HEK293 (cell line): Measurements from ENCODE around the gene TLCD3B.
A peak's percentile ranks its signal among the peaks of the same experiment; 100 is the strongest.

Source experiments
- AEBP2 ChIP-seq: fragments of 450-650 bp; formaldehyde crosslinking; IDR thresholded peaks from 2 replicates; pipeline ENCODE4 v1.5.1; 2016; ENCODE audit warnings: missing biosample characterization, missing genetic modification characterization, borderline replicate concordance
- BCL6B ChIP-seq: fragments of 450-650 bp; formaldehyde crosslinking; IDR thresholded peaks from 2 replicates; pipeline ENCODE4 v1.5.1; 2017; ENCODE audit warnings: missing biosample characterization, missing genetic modification characterization
- FEZF1 ChIP-seq: fragments of 450-650 bp; formaldehyde crosslinking; IDR thresholded peaks from 2 replicates; pipeline ENCODE4 v1.5.1; 2016; ENCODE audit warnings: missing biosample characterization, missing genetic modification characterization
- GLI2 ChIP-seq: fragments of 450-650 bp; formaldehyde crosslinking; IDR thresholded peaks from 2 replicates; pipeline ENCODE4; 2017; ENCODE audit warnings: missing biosample characterization, missing genetic modification characterization, low read depth, borderline replicate concordance
- GLIS2 ChIP-seq: fragments of 450-650 bp; formaldehyde crosslinking; IDR thresholded peaks from 2 replicates; pipeline ENCODE4 v1.5.1; 2016; ENCODE audit warnings: missing biosample characterization, missing genetic modification characterization
- KLF17 ChIP-seq: fragments of 450-650 bp; formaldehyde crosslinking; IDR thresholded peaks from 2 replicates; pipeline ENCODE4 v1.5.1; 2016; ENCODE audit warnings: missing biosample characterization, missing genetic modification characterization
- MEIS1 ChIP-seq: sonication (generic); formaldehyde crosslinking; IDR thresholded peaks from 2 replicates; pipeline ENCODE4 v1.8.1; 2022; ENCODE audit warnings: missing genetic modification reagents, mild to moderate bottlenecking, borderline replicate concordance
- PBX3 ChIP-seq: sonication (generic); formaldehyde crosslinking; IDR thresholded peaks from 2 replicates; pipeline ENCODE4 v1.8.1; 2022; ENCODE audit warnings: mild to moderate bottlenecking, moderate library complexity, missing genetic modification reagents
- WT1 ChIP-seq: fragments of 450-650 bp; formaldehyde crosslinking; IDR thresholded peaks from 2 replicates; pipeline ENCODE4 v1.5.1; 2016; ENCODE audit warnings: missing biosample characterization, missing genetic modification characterization
- ZBTB48 ChIP-seq: fragments of 450-650 bp; formaldehyde crosslinking; IDR thresholded peaks from 2 replicates; pipeline ENCODE4 v1.5.1; 2016; ENCODE audit warnings: missing biosample characterization, missing genetic modification characterization
- ZFHX2 ChIP-seq: fragments of 450-650 bp; formaldehyde crosslinking; conservative IDR thresholded peaks from 2 replicates; pipeline ENCODE4 v1.5.1; 2016; ENCODE audit warnings: missing biosample characterization, missing genetic modification characterization
- ZIC2 ChIP-seq: fragments of 450-650 bp; formaldehyde crosslinking; IDR thresholded peaks from 2 replicates; pipeline ENCODE4 v1.5.1; 2016; ENCODE audit warnings: missing biosample characterization, missing genetic modification characterization
- ZNF10 ChIP-seq: fragments of 450-650 bp; formaldehyde crosslinking; IDR thresholded peaks from 2 replicates; pipeline ENCODE4 v1.5.1; 2017; ENCODE audit warnings: missing biosample characterization, missing genetic modification characterization
- ZNF114 ChIP-seq: fragments of 450-650 bp; formaldehyde crosslinking; IDR thresholded peaks from 2 replicates; pipeline ENCODE4 v1.5.0; 2017; ENCODE audit warnings: missing biosample characterization, missing genetic modification characterization
- ZNF133 ChIP-seq: fragments of 450-650 bp; formaldehyde crosslinking; IDR thresholded peaks from 2 replicates; pipeline ENCODE4 v1.5.1; 2016; ENCODE audit warnings: missing biosample characterization, missing genetic modification characterization
- ZNF175 ChIP-seq: fragments of 450-650 bp; formaldehyde crosslinking; IDR thresholded peaks from 2 replicates; pipeline ENCODE4 v1.5.1; 2016; ENCODE audit warnings: missing biosample characterization, missing genetic modification characterization
- ZNF202 ChIP-seq: fragments of 450-650 bp; formaldehyde crosslinking; IDR thresholded peaks from 2 replicates; pipeline ENCODE4 v1.5.1; 2016; ENCODE audit warnings: missing biosample characterization, missing genetic modification characterization, borderline replicate concordance
- ZNF211 ChIP-seq: fragments of 450-650 bp; formaldehyde crosslinking; IDR thresholded peaks from 2 replicates; pipeline ENCODE4 v1.5.1; 2016; ENCODE audit warnings: low read depth, missing biosample characterization, missing genetic modification characterization
- ZNF23 ChIP-seq: fragments of 450-650 bp; formaldehyde crosslinking; IDR thresholded peaks from 2 replicates; pipeline ENCODE4 v1.5.1; 2016; ENCODE audit warnings: missing biosample characterization, missing genetic modification characterization, borderline replicate concordance
- ZNF324 ChIP-seq: fragments of 450-650 bp; formaldehyde crosslinking; IDR thresholded peaks from 2 replicates; pipeline ENCODE4 v1.5.1; 2016; ENCODE audit warnings: missing biosample characterization, missing genetic modification characterization
- ZNF350 ChIP-seq: fragments of 450-650 bp; formaldehyde crosslinking; IDR thresholded peaks from 2 replicates; pipeline ENCODE4 v1.5.0; 2017; ENCODE audit warnings: missing biosample characterization, mild to moderate bottlenecking, missing genetic modification characterization
- ZNF366 ChIP-seq: fragments of 450-650 bp; formaldehyde crosslinking; conservative IDR thresholded peaks from 2 replicates; pipeline ENCODE4 v1.5.1; 2016; ENCODE audit warnings: missing biosample characterization, missing genetic modification characterization
- ZNF37A ChIP-seq: fragments of 450-650 bp; IDR thresholded peaks from 2 replicates; pipeline ENCODE4 v1.5.1; 2018; ENCODE audit warnings: missing biosample characterization, missing genetic modification characterization
- ZNF394 ChIP-seq: fragments of 450-650 bp; formaldehyde crosslinking; IDR thresholded peaks from 2 replicates; pipeline ENCODE4 v1.5.1; 2016; ENCODE audit warnings: missing biosample characterization, missing genetic modification characterization, mild to moderate bottlenecking, moderate library complexity, borderline replicate concordance
- ZNF530 ChIP-seq: fragments of 450-650 bp; formaldehyde crosslinking; IDR thresholded peaks from 2 replicates; pipeline ENCODE4 v1.5.1; 2016; ENCODE audit warnings: low read depth, missing biosample characterization, missing genetic modification characterization
- ZNF548 ChIP-seq: fragments of 450-650 bp; formaldehyde crosslinking; IDR thresholded peaks from 2 replicates; pipeline ENCODE4 v1.5.1; 2016; ENCODE audit warnings: missing biosample characterization, missing genetic modification characterization
- ZNF558 ChIP-seq: fragments of 450-650 bp; formaldehyde crosslinking; IDR thresholded peaks from 2 replicates; pipeline ENCODE4 v1.5.1; 2016; ENCODE audit warnings: missing biosample characterization, missing genetic modification characterization
- ZNF560 ChIP-seq: fragments of 450-650 bp; formaldehyde crosslinking; IDR thresholded peaks from 2 replicates; pipeline ENCODE4 v1.5.1; 2017; ENCODE audit warnings: missing biosample characterization, missing genetic modification characterization, borderline replicate concordance
- ZNF600 ChIP-seq: fragments of 450-650 bp; formaldehyde crosslinking; IDR thresholded peaks from 2 replicates; pipeline ENCODE4 v1.5.1; 2016; ENCODE audit warnings: missing biosample characterization, missing genetic modification characterization
- ZNF658 ChIP-seq: fragments of 450-650 bp; formaldehyde crosslinking; IDR thresholded peaks from 2 replicates; pipeline ENCODE4; 2016; ENCODE audit warnings: missing biosample characterization, missing genetic modification characterization
- ZNF664 ChIP-seq: fragments of 450-650 bp; formaldehyde crosslinking; IDR thresholded peaks from 2 replicates; pipeline ENCODE4 v1.5.1; 2016; ENCODE audit warnings: missing biosample characterization, missing genetic modification characterization
- ZNF670 ChIP-seq: fragments of 450-650 bp; formaldehyde crosslinking; IDR thresholded peaks from 2 replicates; pipeline ENCODE4 v1.5.1; 2016; ENCODE audit warnings: missing biosample characterization, missing genetic modification characterization, low read depth
- ZNF843 ChIP-seq: fragments of 450-650 bp; formaldehyde crosslinking; IDR thresholded peaks from 2 replicates; pipeline ENCODE4 v1.5.1; 2016; ENCODE audit warnings: missing biosample characterization, missing genetic modification characterization
- ZSCAN23 ChIP-seq: fragments of 450-650 bp; formaldehyde crosslinking; IDR thresholded peaks from 2 replicates; pipeline ENCODE4 v1.5.1; 2016; ENCODE audit warnings: missing biosample characterization, missing genetic modification characterization
- ZSCAN4 ChIP-seq: fragments of 450-650 bp; formaldehyde crosslinking; IDR thresholded peaks from 2 replicates; pipeline ENCODE4 v1.5.1; 2017; ENCODE audit warnings: missing biosample characterization, missing genetic modification characterization

TLCD3B gene

GRCh38 chr16:30052671-30053372 is 21.8 kb upstream of the TLCD3B start (continued):
- TF ChIP-seq ZSCAN4, result peak; percentile 55; the same call in 1 of the 2 replicates
- peak; percentile 100 for TF ChIP-seq ZNF394
- TF ChIP-seq WT1 (tag by site-specific recombination), result peak; percentile 84
- peak; percentile 95 for TF ChIP-seq ZNF558 (tag by site-specific recombination)
- no peak for TF ChIP-seq ZNF548 (tag by site-specific recombination)
- peak; percentile 74; the same call in 1 of the 2 replicates for TF ChIP-seq ZNF600
- peak; percentile 94; the same call in 1 of the 2 replicates for TF ChIP-seq ZNF530 (tag by site-specific recombination)
- TF ChIP-seq ZNF843, result peak; percentile 80
- TF ChIP-seq AEBP2 (tag by site-specific recombination), result peak; percentile 98
- peak; percentile 42; the same call in 1 of the 2 replicates for TF ChIP-seq MEIS1 (CRISPR knock-in tag)
- peak; percentile 99 for TF ChIP-seq ZNF560 (tag by site-specific recombination)
- peak; percentile 98 for TF ChIP-seq KLF17 (tag by site-specific recombination)
- TF ChIP-seq ZNF350, result no peak
- no peak for TF ChIP-seq ZNF211
- 0 out of 2 replicates have a peak, but pooled peaks have one; percentile 21 for TF ChIP-seq GLIS2 (tag by site-specific recombination)
- 0 out of 2 replicates have a peak, but pooled peaks have one; percentile 29 for TF ChIP-seq ZNF670 (tag by site-specific recombination)
- no peak; the same call in 1 of the 2 replicates for TF ChIP-seq FEZF1 (tag by site-specific recombination)
- TF ChIP-seq ZFHX2, result peak; percentile 50
- peak; percentile 100 for TF ChIP-seq ZNF10 (tag by site-specific recombination)
- TF ChIP-seq ZNF324 (tag by site-specific recombination), result peak; percentile 96; the same call in 1 of the 2 replicates
- TF ChIP-seq ZNF114 (tag by site-specific recombination), result no peak
- 0 out of 2 replicates have a peak, but pooled peaks have one; percentile 6 for TF ChIP-seq ZNF133 (tag by site-specific recombination)
- peak; percentile 68 for TF ChIP-seq ZNF366 (tag by site-specific recombination)
- peak; percentile 47; the same call in 1 of the 2 replicates for TF ChIP-seq ZNF23
- peak; percentile 89 for TF ChIP-seq ZSCAN23 (tag by site-specific recombination)
- peak; percentile 96 for TF ChIP-seq ZNF664 (tag by site-specific recombination)
- peak; percentile 17; the same call in 1 of the 2 replicates for TF ChIP-seq ZBTB48
- TF ChIP-seq ZNF175 (tag by site-specific recombination), result no peak
- TF ChIP-seq PBX3 (CRISPR knock-in tag), result peak; percentile 97
- peak; percentile 100 for TF ChIP-seq ZNF202
- TF ChIP-seq ZNF37A (tag by site-specific recombination), result no peak
- no peak for TF ChIP-seq ZNF658 (tag by site-specific recombination)
- TF ChIP-seq BCL6B, result no peak
- TF ChIP-seq GLI2, result no peak; the same call in 1 of the 2 replicates
- peak; percentile 53; the same call in 1 of the 2 replicates for TF ChIP-seq ZIC2
